Thoracic aorta (tissue), 2 donors: ENCODE results near the gene TMPRSS9. TPM values are rescaled to one million over a fixed set of nuclear protein-coding genes. Genes with fewer than 3 reads are reported as not detected.
"Not testable (repeated sequence)": the region's sequence is repeated elsewhere in the genome, so short reads cannot be mapped to it uniquely, and the experiment has no call there.

Experiments used
- ATAC-seq: fragments of 150-250 bp; one replicate; pipeline ENCODE4 v1.8.0; 2017; ENCODE audit warnings: low read depth; ENCODE audit not compliant: insufficient number of reproducible peaks, low FRiP score
- DNase-seq: peaks from one replicate; pipeline ENCODE4 v3.0.0-alpha.2; 2020; ENCODE audit warnings: low spot score
- H3K27ac ChIP-seq, 2 donors: fragments of 200-600 bp; sonication (generic); 1 replicate in 1 of 2; 2 replicates in 1 of 2; pipeline ENCODE4 v1.5.1; 2016; ENCODE audit warnings: mild to moderate bottlenecking in 2 of 2, moderate library complexity in 2 of 2
- H3K27me3 ChIP-seq: fragments of 200-600 bp; sonication (generic); replicated peaks from 2 replicates; pipeline ENCODE4 v1.6.0; 2016; ENCODE audit warnings: mild to moderate bottlenecking; ENCODE audit not compliant: insufficient read depth
- H3K36me3 ChIP-seq: fragments of 200-600 bp; sonication (generic); one replicate; pipeline ENCODE4 v1.5.1; 2016
- H3K4me1 ChIP-seq, 2 donors: fragments of 200-600 bp; sonication (generic); 1 replicate in 1 of 2; 2 replicates in 1 of 2; pipeline versions ENCODE4 v1.5.1 to v1.6.0; 2016; ENCODE audit warnings: low read depth in 2 of 2, mild to moderate bottlenecking in 1 of 2; ENCODE audit not compliant: control insufficient read depth in 1 of 2
- H3K4me3 ChIP-seq: fragments of 200-600 bp; sonication (generic); 2 replicates; pipeline ENCODE4 v1.5.1; 2016; ENCODE audit warnings: mild to moderate bottlenecking
- H3K9me3 ChIP-seq: fragments of 200-600 bp; sonication (generic); 2 replicates; pipeline ENCODE4 v1.5.1; 2016
- CTCF ChIP-seq: fragments of 200-600 bp; sonication (generic); IDR thresholded peaks from one replicate; pipeline ENCODE4 v1.5.1; 2019; ENCODE audit warnings: antibody characterized with exemption
- total RNA-seq, 2 donors: library from RNA; depleted of rRNA; stranded (reverse); fragments of >200 nt; gene quantifications; one replicate each; pipeline versions ENCODE4 v1.1.0 to v1.2.3, GENCODE V29; 2016

Gene TMPRSS9
- total RNA-seq, 2 donors from 2014 or later: 0.42 to 0.54 TPM

- no peak for ATAC-seq
- Histone ChIP-seq H3K4me1 (no peaks in the 10 kb centered on the region), H3K9me3 (no peaks in the 10 kb centered on the region), H3K27ac (no peak overlapping the region), H3K4me3 (no peak overlapping the region), H3K27me3 (no peaks in the 10 kb centered on the region), H3K36me3 (peaks cover 7% of the 10 kb centered on the region)
- no peak for TF ChIP-seq CTCF
- no peak for DNase-seq
Observed at GRCh38 chr19:2344381-2344870, 15.6 kb upstream of the TMPRSS9 start.

DNA sequence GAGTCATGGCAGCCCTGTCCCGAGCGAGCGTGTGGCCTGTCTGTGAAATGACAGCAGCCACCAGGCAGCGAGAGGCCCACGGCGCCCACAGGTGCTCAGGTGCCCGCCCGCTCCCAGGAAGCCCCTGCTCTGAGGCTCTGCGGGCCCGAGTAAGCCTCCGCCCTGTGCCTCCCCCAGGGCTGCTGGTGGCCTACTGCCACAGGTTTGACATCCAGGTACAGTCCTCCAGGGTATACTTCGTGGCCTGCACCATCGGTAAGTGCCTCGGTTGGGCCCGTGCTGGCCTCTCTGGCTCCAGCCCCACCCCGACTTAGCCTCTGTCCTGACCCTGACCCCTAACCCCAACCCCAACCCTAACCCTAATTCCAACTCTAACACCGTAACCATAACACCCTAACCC, 15.0 kb upstream of the TMPRSS9 start:
- H3K36me3 ChIP-seq: peaks cover 7% of the 10 kb centered on the region
- DNase-seq (no peak), ATAC-seq (no peak)
- no peaks in the 10 kb centered on the region for H3K4me1 ChIP-seq
- no peaks in the 10 kb centered on the region for H3K9me3 ChIP-seq
- H3K27me3 ChIP-seq: no peaks in the 10 kb centered on the region
- H3K27ac ChIP-seq: no peak overlapping the region
- TF ChIP-seq CTCF: no peak
- no peak overlapping the region for H3K4me3 ChIP-seq

GRCh38 chr19:2345794-2346663, 14.0 kb upstream of the TMPRSS9 start:
- ATAC-seq: no peak
- peaks cover 11% of the 10 kb centered on the region for H3K36me3 ChIP-seq

GRCh38 chr19:2349818-2350217, 10.2 kb upstream of the TMPRSS9 start:
- not testable (repeated sequence) for H3K36me3 ChIP-seq, H3K27ac ChIP-seq, DNase-seq, H3K9me3 ChIP-seq, ATAC-seq, H3K4me1 ChIP-seq, H3K27me3 ChIP-seq, H3K4me3 ChIP-seq

More at GRCh38 chr19:2345794-2346663, 14.0 kb upstream of the TMPRSS9 start:
- no peak overlapping the region for H3K27ac ChIP-seq
- DNase-seq: no peak
- H3K9me3 ChIP-seq: no peaks in the 10 kb centered on the region
- H3K4me3 ChIP-seq: no peak overlapping the region
- no peaks in the 10 kb centered on the region for H3K27me3 ChIP-seq
- TF ChIP-seq CTCF: no peak
- no peaks in the 10 kb centered on the region for H3K4me1 ChIP-seq

DNA sequence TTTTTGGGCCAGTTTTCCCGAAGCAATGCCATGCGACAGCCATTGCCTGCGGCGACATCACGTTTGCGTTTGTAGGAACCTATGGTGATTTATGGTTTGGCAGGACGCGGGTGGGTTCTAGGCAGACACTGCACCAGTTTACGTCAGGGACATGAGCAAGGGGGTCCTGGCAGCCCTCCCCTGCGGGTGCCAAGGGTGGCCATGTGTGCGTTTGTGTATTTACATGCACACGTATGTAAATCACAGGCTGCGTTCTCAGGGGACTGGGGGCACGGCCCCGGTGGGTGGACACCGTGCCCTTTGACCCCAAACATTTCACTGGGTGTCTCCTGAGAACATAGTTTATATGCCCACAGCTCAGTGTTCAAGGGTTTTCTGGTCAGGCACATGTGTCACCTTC, 9.4 kb upstream of the TMPRSS9 start:
- ATAC-seq: no peak
- no peak overlapping the region for H3K4me3 ChIP-seq
- H3K27ac ChIP-seq: no peak overlapping the region
- H3K9me3 ChIP-seq: no peaks in the 10 kb centered on the region
- peaks cover 7% of the 10 kb centered on the region for H3K36me3 ChIP-seq
- no peaks in the 10 kb centered on the region for H3K4me1 ChIP-seq
- TF ChIP-seq CTCF: no peak
- no peak for DNase-seq
- H3K27me3 ChIP-seq: no peaks in the 10 kb centered on the region
